HG03097 (cell line): ENCODE measurements around the gene TLL2.

Experiments used
- ATAC-seq: cut with Tn5 transposase; IDR thresholded peaks from one replicate; pipeline ENCODE4 v1.9.1; 2021; ENCODE audit not compliant: unreplicated experiment, low FRiP score

TLL2 gene

DNA sequence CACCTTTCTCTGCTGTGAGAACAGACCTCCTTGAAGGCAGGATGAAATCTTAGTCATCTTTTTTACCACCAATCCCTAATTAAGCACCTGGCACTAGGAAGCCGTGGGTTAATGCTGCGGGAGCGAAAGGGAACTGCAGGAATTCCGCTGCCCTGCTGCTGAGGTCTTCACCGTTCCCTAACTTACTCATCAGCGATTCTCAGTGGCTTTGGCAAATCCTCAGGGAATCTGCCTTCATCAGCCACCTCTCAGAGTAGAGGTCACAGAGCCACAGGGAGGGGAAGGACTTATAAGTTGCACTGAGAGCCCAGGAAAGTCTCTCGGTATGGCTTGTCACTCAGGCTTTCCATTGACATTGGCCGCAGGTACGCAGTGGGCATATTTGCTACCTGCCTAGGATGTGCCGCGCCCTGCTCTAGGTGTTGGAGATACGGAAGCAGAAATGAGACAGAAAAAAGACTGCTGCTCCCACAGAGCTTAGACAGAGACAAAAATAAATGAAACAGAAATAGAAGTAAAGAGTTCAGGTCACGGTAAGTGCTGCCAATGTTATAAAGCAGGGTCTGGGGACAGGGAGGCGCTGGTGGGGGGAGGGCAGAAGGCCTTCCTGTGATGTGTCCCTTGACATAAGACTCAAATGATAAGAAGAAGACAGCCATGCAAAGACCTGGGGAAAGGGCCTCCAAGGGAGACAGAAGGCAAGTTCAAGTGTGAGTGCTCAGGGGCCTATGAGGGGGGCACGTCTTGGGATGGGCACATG, 82.3 kb downstream of the TLL2 start:
- ATAC-seq = no peak

- no peak for ATAC-seq
Observed at GRCh38 chr10:96427291-96427690, 86.4 kb downstream of the TLL2 start.

GRCh38 chr10:96422525-96422924, 91.2 kb downstream of the TLL2 start:
- no peak for ATAC-seq

DNA sequence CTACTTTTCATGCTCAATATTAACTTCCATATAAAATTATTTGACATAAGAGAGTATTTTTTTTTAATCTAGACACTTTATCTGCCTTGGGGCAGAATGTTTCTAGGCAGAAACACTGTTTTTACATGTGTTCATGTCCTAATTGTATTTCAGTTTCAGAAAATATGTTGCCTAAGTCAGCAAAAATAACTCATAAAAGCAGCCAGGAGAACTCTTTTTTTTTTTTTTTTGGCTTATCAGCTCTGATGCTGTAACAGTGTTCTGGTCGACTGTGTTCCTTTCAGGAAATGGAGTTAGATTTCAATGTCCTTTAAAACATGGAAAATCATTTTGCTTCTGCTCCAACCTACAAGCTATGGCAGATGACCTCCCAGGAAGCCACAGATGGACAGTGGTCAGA, 91.7 kb downstream of the TLL2 start:
- ATAC-seq = no peak

GRCh38 chr10:96420228-96421009, 93.3 kb downstream of the TLL2 start:
- no peak for ATAC-seq

DNA sequence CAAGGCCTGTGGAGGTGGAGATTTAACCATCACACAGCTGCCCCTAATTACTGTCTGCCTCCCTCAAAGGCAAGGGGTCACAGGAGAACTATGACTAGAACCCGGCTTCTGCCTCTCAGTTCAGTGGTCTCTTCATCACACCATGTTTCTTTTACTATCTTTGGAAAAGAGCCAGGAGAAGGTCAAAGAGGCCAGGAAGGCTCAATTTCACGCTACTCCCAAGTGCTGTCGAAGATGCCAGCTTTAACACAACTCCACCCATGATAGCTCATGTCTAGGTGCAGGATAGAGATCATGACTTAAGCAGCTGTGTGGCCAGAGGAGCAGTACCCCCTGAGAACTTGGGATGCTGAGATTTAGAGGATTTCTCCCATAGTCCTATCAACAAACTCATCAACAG, 94.4 kb downstream of the TLL2 start:
- no peak for ATAC-seq

GRCh38 chr10:96418582-96418981, 95.1 kb downstream of the TLL2 start:
- no peak for ATAC-seq

GRCh38 chr10:96417441-96417840, 96.3 kb downstream of the TLL2 start:
- no peak for ATAC-seq

- ATAC-seq = no peak
Observed at GRCh38 chr10:96416643-96417042, 97.1 kb downstream of the TLL2 start.

GRCh38 chr10:96415891-96416554, 97.7 kb downstream of the TLL2 start:
- ATAC-seq = no peak

- ATAC-seq = no peak
Observed at GRCh38 chr10:96415150-96415890, 98.4 kb downstream of the TLL2 start.

- no peak for ATAC-seq
Observed at GRCh38 chr10:96414303-96414702, 99.4 kb downstream of the TLL2 start.

DNA sequence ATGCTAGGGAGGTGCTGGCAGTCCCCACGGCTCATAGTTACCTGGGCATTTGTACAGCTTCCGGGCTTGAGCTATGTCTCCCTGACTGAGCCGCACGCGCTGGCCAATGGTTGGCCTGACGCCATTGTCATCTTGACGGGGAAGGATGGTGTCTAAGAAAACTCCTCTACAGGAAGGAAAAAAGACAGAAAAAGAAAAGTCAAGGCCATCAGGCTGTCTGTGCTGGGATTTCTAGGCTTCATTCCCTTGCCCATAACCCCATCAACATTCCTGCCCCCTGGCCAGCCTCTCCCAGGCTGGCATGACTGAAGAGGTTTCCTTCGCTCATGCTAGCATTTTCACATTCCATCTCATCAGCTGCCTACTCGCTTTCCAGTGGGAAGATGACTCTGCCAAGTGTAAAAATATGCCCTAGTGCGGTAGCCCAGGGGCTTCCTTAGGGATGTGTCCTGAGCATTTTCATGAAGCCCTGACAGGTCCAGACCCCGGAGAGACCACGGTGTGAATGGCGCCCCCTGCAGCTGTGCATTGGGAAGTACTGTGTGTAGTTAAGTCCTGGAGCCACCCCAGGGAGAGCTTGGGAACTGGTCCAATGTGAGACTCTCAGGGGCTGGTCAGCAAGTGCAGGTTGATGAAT, 100.5 kb downstream of the TLL2 start:
- no peak for ATAC-seq

DNA sequence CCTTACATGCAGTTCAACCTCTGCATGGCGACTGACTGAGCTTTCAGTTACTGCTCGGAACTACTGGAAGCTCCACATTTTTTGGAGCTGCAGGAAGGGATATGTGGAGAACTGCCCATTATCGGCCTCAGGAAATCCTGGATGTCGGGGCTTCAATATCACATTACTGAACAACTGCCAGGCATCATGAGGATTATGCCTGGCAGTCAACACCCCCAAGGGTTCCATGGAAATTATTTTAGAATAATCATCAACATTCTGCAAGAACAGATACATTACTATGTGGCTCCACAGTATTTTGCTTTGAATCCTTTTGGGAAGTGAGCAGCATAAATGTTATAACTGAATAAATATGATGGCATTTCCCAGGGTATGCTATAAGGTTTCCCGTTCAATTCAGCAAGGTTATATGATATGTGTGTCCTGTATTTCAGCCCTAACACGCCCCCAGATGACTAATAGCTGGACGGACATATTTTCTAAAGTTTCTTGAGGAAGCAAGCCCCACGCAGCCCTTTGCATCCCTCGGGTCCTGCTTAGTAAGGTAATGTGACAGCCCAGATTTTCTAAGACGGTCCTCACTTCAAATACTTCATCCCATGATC, 101.9 kb downstream of the TLL2 start:
- no peak for ATAC-seq

DNA sequence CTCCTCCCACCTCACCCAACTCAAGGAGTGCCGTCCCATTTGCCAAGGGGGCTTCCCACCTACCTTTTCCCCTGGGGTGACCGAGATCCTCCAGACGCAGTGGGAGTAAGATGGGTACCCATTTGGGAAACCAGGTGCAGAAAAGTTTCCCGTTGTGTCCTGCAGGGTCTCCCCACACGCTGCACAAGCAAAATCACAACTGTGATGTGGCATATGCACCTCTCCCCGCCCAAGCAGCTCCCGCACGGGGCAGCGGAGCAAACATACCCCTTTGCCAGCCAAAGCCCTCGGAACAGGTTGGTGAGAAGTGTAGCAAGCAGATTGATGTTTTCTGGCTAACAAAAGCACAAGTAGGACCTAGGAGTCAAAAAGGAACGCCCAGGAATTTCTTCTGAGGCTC, 103.4 kb downstream of the TLL2 start:
- no peak for ATAC-seq

GRCh38 chr10:96408201-96408600, 105.5 kb downstream of the TLL2 start:
- no peak for ATAC-seq

DNA sequence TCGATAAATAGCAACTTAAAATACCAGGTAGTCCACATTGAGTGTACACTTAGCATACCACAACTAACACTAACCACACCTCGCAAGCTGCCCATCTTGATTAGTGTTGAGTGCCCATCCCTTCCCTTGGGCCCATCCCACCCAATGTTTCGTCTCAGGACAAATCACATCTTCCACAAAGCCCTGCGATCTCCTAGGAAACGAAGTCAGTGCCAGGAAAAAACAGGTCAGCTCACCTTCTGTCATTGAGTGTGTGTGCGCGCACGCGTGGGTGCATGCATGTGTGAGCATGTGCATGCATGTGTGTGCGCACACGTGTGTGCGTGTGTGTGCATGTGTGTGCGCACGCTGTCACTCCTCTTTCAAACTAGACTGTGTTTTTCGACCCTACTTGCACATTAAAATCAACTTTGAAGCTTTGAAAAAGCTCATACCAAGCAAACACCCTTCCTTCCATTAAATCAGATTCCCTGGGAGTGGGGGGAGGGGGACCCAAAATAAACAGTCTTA, 106.1 kb downstream of the TLL2 start:
- no peak for ATAC-seq

DNA sequence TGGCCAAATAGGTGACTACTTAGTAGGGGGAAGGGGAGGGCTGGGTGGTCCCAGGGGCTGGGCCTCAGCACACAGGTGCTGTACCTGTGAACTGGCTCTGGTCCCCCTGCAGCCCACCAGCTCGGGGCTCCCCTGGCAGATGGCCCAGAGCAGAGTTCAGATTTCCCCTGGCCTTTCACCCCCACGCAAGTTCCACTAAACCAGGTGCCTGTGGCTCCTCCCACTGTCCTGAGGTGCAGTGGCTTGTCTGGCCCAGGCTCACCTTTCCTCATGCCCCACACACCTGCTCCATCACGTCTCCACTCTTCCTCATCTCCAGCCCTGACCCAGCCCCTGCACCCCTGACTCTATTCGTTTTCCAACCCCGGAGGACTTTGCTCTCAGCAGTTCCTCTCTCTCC, 107.6 kb downstream of the TLL2 start:
- no peak for ATAC-seq

- no peak for ATAC-seq
Observed at GRCh38 chr10:96402417-96403305, 111.1 kb downstream of the TLL2 start.
